Activated CD4-positive, alpha-beta T cell treated with anti-CD3 and anti-CD28 coated beads, Interleukin-2, amount 10 ng/mL, durations not matched to agents 24 days and 14 days (primary cell): ENCODE data around the gene BTBD9. TPM values are rescaled to one million over a fixed set of nuclear protein-coding genes. Genes with fewer than 3 reads are reported as not detected.
A peak's percentile ranks its signal among the peaks of the same experiment; 100 is the strongest.

Experiments used
- DNase-seq: peaks from one replicate; pipeline ENCODE4 v3.0.0; 2022
- H3K27ac Mint-ChIP-seq: one replicate; pipeline ENCODE4 v1.8.0; 2022; ENCODE audit warnings: mild to moderate bottlenecking, mixed read lengths
- H3K27me3 Mint-ChIP-seq: one replicate; pipeline ENCODE4 v1.8.0; 2022; ENCODE audit warnings: mixed read lengths
- H3K36me3 Mint-ChIP-seq: one replicate; pipeline ENCODE4 v1.8.0; 2022; ENCODE audit warnings: low read depth, mild to moderate bottlenecking, mixed read lengths
- H3K4me1 Mint-ChIP-seq: one replicate; pipeline ENCODE4 v1.8.0; 2021; ENCODE audit warnings: mixed read lengths
- H3K4me3 Mint-ChIP-seq: one replicate; pipeline ENCODE4 v1.8.0; 2022; ENCODE audit warnings: mild to moderate bottlenecking, moderate library complexity, mixed read lengths
- H3K9me3 Mint-ChIP-seq: one replicate; pipeline ENCODE4 v1.8.0; 2021; ENCODE audit warnings: mixed read lengths
- intact Hi-C: fragments of 100-400 bp; cut with micrococcal nuclease; formaldehyde crosslinking; loops from one replicate; pipeline ENCODE4 v1.15.1; 2023
- total RNA-seq: library from RNA; stranded (reverse); gene quantifications from 2 replicates; pipeline ENCODE4 v1.2.3, GENCODE V29; 2022

BTBD9 gene
- total RNA-seq, 1 donor from 2014 or later, result 12.4 TPM

GRCh38 chr6:38264605-38265004, 375.1 kb downstream of the BTBD9 start:
- DNase-seq, result no peak
- H3K36me3 Mint-ChIP-seq, result no peaks in the 10 kb centered on the region
- no peaks in the 10 kb centered on the region for H3K27me3 Mint-ChIP-seq
- H3K9me3 Mint-ChIP-seq, result no peaks in the 10 kb centered on the region
- intact Hi-C loops, result no loop called here
- H3K4me1 Mint-ChIP-seq, result peaks cover 4% of the 10 kb centered on the region
- H3K27ac Mint-ChIP-seq, result no peak overlapping the region
- no peak overlapping the region for H3K4me3 Mint-ChIP-seq

GRCh38 chr6:38262609-38263008, 377.1 kb downstream of the BTBD9 start:
- Mint-ChIP-seq H3K27me3 (no peaks in the 10 kb centered on the region), H3K4me1 (peaks cover 6% of the 10 kb centered on the region), H3K27ac (no peak overlapping the region), H3K9me3 (no peaks in the 10 kb centered on the region), H3K4me3 (no peak overlapping the region), H3K36me3 (no peaks in the 10 kb centered on the region)
- no peak for DNase-seq
- intact Hi-C loops, result no loop called here

- Mint-ChIP-seq H3K27me3 (no peaks in the 10 kb centered on the region), H3K4me1 (peaks cover 6% of the 10 kb centered on the region), H3K27ac (no peak overlapping the region), H3K4me3 (no peak overlapping the region), H3K9me3 (no peaks in the 10 kb centered on the region), H3K36me3 (no peaks in the 10 kb centered on the region)
- intact Hi-C loops, result no loop called here
- no peak for DNase-seq
Measured at GRCh38 chr6:38262026-38262425, 377.7 kb downstream of the BTBD9 start.

GRCh38 chr6:38261626-38262025, 378.1 kb downstream of the BTBD9 start:
- H3K4me1 Mint-ChIP-seq, result peaks cover 6% of the 10 kb centered on the region
- H3K36me3 Mint-ChIP-seq, result no peaks in the 10 kb centered on the region
- no peak overlapping the region for H3K4me3 Mint-ChIP-seq
- no peak for DNase-seq
- intact Hi-C loops, result no loop called here
- H3K27me3 Mint-ChIP-seq, result no peaks in the 10 kb centered on the region
- no peak overlapping the region for H3K27ac Mint-ChIP-seq
- no peaks in the 10 kb centered on the region for H3K9me3 Mint-ChIP-seq

GRCh38 chr6:38259736-38260135, 380.0 kb downstream of the BTBD9 start:
- no peak for DNase-seq
- H3K27ac Mint-ChIP-seq, result peak overlapping the region; percentile 3

GRCh38 chr6:38248500-38249234, 391.1 kb downstream of the BTBD9 start:
- Mint-ChIP-seq H3K4me3 (no peak overlapping the region), H3K9me3 (no peaks in the 10 kb centered on the region), H3K27me3 (no peaks in the 10 kb centered on the region), H3K4me1 (no peaks in the 10 kb centered on the region), H3K27ac (no peak overlapping the region), H3K36me3 (no peaks in the 10 kb centered on the region)
- intact Hi-C loops, result no loop called here
- no peak for DNase-seq

More at GRCh38 chr6:38259736-38260135, 380.0 kb downstream of the BTBD9 start:
- Mint-ChIP-seq H3K4me1 (peaks cover 6% of the 10 kb centered on the region), H3K27me3 (no peaks in the 10 kb centered on the region), H3K36me3 (peaks cover 14% of the 10 kb centered on the region), H3K9me3 (no peaks in the 10 kb centered on the region), H3K4me3 (no peak overlapping the region)
- intact Hi-C loops, result no loop called here

GRCh38 chr6:38245295-38245694, 394.4 kb downstream of the BTBD9 start:
- no peak overlapping the region for H3K4me3 Mint-ChIP-seq
- no peaks in the 10 kb centered on the region for H3K4me1 Mint-ChIP-seq
- H3K27ac Mint-ChIP-seq, result no peak overlapping the region
- no peaks in the 10 kb centered on the region for H3K36me3 Mint-ChIP-seq
- H3K9me3 Mint-ChIP-seq, result no peaks in the 10 kb centered on the region
- DNase-seq, result no peak
- H3K27me3 Mint-ChIP-seq, result no peaks in the 10 kb centered on the region
- intact Hi-C loops, result no loop called here

GRCh38 chr6:38244869-38245268, 394.9 kb downstream of the BTBD9 start:
- no peaks in the 10 kb centered on the region for H3K9me3 Mint-ChIP-seq
- H3K4me1 Mint-ChIP-seq, result no peaks in the 10 kb centered on the region
- DNase-seq, result no peak
- H3K36me3 Mint-ChIP-seq, result no peaks in the 10 kb centered on the region
- intact Hi-C loops, result no loop called here
- H3K27me3 Mint-ChIP-seq, result no peaks in the 10 kb centered on the region
- no peak overlapping the region for H3K27ac Mint-ChIP-seq
- no peak overlapping the region for H3K4me3 Mint-ChIP-seq

GRCh38 chr6:38241200-38241871, 398.4 kb downstream of the BTBD9 start:
- no peaks in the 10 kb centered on the region for H3K4me1 Mint-ChIP-seq
- H3K4me3 Mint-ChIP-seq, result no peak overlapping the region
- intact Hi-C loops, result no loop called here
- no peaks in the 10 kb centered on the region for H3K9me3 Mint-ChIP-seq
- no peak overlapping the region for H3K27ac Mint-ChIP-seq
- H3K36me3 Mint-ChIP-seq, result no peaks in the 10 kb centered on the region
- H3K27me3 Mint-ChIP-seq, result no peaks in the 10 kb centered on the region
- no peak for DNase-seq

- no peak for DNase-seq
- Mint-ChIP-seq H3K36me3 (no peaks in the 10 kb centered on the region), H3K27me3 (no peaks in the 10 kb centered on the region), H3K4me3 (no peak overlapping the region), H3K4me1 (no peaks in the 10 kb centered on the region), H3K27ac (no peak overlapping the region), H3K9me3 (no peaks in the 10 kb centered on the region)
- intact Hi-C loops, result no loop called here
Measured at GRCh38 chr6:38239719-38240451, 399.8 kb downstream of the BTBD9 start.

GRCh38 chr6:38236631-38237030, 403.1 kb downstream of the BTBD9 start:
- intact Hi-C loops, result no loop called here
- Mint-ChIP-seq H3K4me3 (no peak overlapping the region), H3K27ac (no peak overlapping the region), H3K9me3 (no peaks in the 10 kb centered on the region), H3K36me3 (no peaks in the 10 kb centered on the region), H3K4me1 (no peaks in the 10 kb centered on the region), H3K27me3 (no peaks in the 10 kb centered on the region)
- no peak for DNase-seq

GRCh38 chr6:38234934-38235682, 404.6 kb downstream of the BTBD9 start:
- Mint-ChIP-seq H3K9me3 (no peaks in the 10 kb centered on the region), H3K36me3 (no peaks in the 10 kb centered on the region), H3K4me1 (no peaks in the 10 kb centered on the region)

GRCh38 chr6:38234141-38234540, 405.6 kb downstream of the BTBD9 start:
- H3K27me3 Mint-ChIP-seq, result no peaks in the 10 kb centered on the region
- H3K9me3 Mint-ChIP-seq, result peaks cover 7% of the 10 kb centered on the region
- H3K27ac Mint-ChIP-seq, result no peak overlapping the region
- intact Hi-C loops, result no loop called here
- no peaks in the 10 kb centered on the region for H3K4me1 Mint-ChIP-seq
- H3K36me3 Mint-ChIP-seq, result no peaks in the 10 kb centered on the region
- no peak for DNase-seq
- H3K4me3 Mint-ChIP-seq, result no peak overlapping the region

More at GRCh38 chr6:38234934-38235682, 404.6 kb downstream of the BTBD9 start:
- Mint-ChIP-seq H3K27ac (no peak overlapping the region), H3K27me3 (no peaks in the 10 kb centered on the region), H3K4me3 (no peak overlapping the region)
- DNase-seq, result no peak
- intact Hi-C loops, result no loop called here
